ENCODE results near the gene NUDCD3.

GRCh38 chr7:44341401-44341800 lies 149.1 kb downstream of the NUDCD3 start:
- no peak for TF ChIP-seq CTCF (IDR thresholded peaks at IDR 0.05; ENCODE audit: poor library complexity)
- no peak for TF ChIP-seq EZH2 (IDR thresholded peaks at IDR 0.05; ENCODE audit: borderline replicate concordance)
- no peak for TF ChIP-seq EZH2phosphoT487 (IDR thresholded peaks at IDR 0.05; ENCODE audit: low read depth, severe bottlenecking, unreplicated experiment)
